ENCODE measurements around the gene METTL17. TPM values are rescaled to one million over a fixed set of nuclear protein-coding genes. Genes with fewer than 3 reads are reported as not detected.

METTL17 gene
- total and polyA plus RNA-seq, 2 of the 13 experiments (the other 11 are each of a cell fraction or from before 2014, with no cell fraction given): 122 to 199 TPM

DNA sequence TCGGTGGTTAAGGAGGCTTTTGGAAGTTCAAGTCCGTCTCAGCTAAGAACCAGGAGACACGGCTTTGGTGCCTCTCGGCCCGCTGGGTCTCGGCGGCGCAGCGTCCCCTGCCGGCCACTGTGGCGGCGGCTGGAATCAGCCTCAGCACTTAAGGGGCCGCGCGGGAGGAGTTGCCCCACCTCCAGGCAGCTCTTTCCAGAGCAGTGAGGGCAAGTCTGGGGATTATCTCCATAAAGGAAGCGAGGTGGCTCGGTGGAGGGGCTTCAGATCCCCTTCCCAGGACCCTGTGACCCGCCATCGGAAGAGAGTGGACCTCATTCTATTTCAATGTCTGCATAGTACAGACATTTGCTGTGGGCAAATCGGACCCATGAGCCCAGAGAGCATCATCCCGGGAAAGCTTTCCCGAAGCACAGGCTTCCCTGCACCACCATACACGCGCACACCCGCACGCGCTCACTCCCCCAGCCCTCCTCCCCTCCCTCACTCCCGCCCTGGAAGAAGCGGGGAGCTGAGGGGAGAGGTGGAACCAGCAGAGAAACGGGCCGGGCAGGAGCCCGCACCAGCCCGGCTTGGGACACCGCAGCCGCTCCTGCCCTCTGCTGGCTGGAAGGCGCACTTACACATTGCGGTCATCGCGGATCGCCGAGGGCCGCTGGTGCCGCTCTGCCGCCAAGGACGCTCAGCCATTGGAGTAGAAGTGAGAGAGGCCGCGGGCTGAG lies 18.6 kb upstream of the METTL17 start (continued):
- TF ChIP-seq KLF16 (CRISPR knock-in tag; IDR thresholded peaks at IDR 0.05) (peak in 1 of 2 experiments; percentile 54; a peak in 2 of 4 replicates), KDM4B (CRISPR knock-in tag; IDR thresholded peaks at IDR 0.05) (peak; percentile 87; the same call in 1 of the 2 replicates), TBL1XR1 (IDR thresholded peaks at IDR 0.05; ENCODE audit: borderline replicate concordance, low read length, partially characterized antibody) (no peak), FOXJ3 (CRISPR knock-in tag; IDR thresholded peaks at IDR 0.05; ENCODE audit: borderline replicate concordance) (0 out of 2 replicates have a peak, but pooled peaks have one; percentile 19), SNRNP70 (IDR thresholded peaks at IDR 0.05; ENCODE audit: low read depth, low read length) (no peak), ATAD3A (CRISPR knock-in tag; IDR thresholded peaks at IDR 0.05) (no peak), AKAP8 (CRISPR knock-in tag; IDR thresholded peaks at IDR 0.05) (no peak), HOXA7 (CRISPR knock-in tag; IDR thresholded peaks at IDR 0.05) (no peak), GZF1 (CRISPR knock-in tag; IDR thresholded peaks at IDR 0.05) (no peak), CBX2 (IDR thresholded peaks at IDR 0.05; ENCODE audit: low read depth, low read length) (no peak), CBX2 (CRISPR knock-in tag; IDR thresholded peaks at IDR 0.05; ENCODE audit: low read depth) (no peak), SPEN (CRISPR knock-in tag; IDR thresholded peaks at IDR 0.05; ENCODE audit: low read depth) (peak; percentile 66), ZNF546 (CRISPR knock-in tag; conservative IDR thresholded peaks at IDR 0.05) (no peak), RAD21 (CRISPR knock-in tag; IDR thresholded peaks at IDR 0.05) (peak; percentile 81), NCOA5 (CRISPR knock-in tag; IDR thresholded peaks at IDR 0.05) (no peak), CREM (IDR thresholded peaks at IDR 0.05) (no peak), CREM (CRISPR knock-in tag; IDR thresholded peaks at IDR 0.05) (no peak), REPIN1 (CRISPR knock-in tag; IDR thresholded peaks at IDR 0.05; ENCODE audit: borderline replicate concordance, low read depth) (peak; percentile 12; the same call in 1 of the 2 replicates), ZNF530 (CRISPR knock-in tag; IDR thresholded peaks at IDR 0.05; ENCODE audit: low read depth) (no peak), ZC3H4 (CRISPR knock-in tag; IDR thresholded peaks at IDR 0.05; ENCODE audit: borderline replicate concordance) (no peak), HOXA9 (CRISPR knock-in tag; IDR thresholded peaks at IDR 0.05; ENCODE audit: borderline replicate concordance) (no peak), PHB2 (IDR thresholded peaks at IDR 0.05; ENCODE audit: partially characterized antibody) (no peak)
- TF ChIP-seq, protein P1, sequence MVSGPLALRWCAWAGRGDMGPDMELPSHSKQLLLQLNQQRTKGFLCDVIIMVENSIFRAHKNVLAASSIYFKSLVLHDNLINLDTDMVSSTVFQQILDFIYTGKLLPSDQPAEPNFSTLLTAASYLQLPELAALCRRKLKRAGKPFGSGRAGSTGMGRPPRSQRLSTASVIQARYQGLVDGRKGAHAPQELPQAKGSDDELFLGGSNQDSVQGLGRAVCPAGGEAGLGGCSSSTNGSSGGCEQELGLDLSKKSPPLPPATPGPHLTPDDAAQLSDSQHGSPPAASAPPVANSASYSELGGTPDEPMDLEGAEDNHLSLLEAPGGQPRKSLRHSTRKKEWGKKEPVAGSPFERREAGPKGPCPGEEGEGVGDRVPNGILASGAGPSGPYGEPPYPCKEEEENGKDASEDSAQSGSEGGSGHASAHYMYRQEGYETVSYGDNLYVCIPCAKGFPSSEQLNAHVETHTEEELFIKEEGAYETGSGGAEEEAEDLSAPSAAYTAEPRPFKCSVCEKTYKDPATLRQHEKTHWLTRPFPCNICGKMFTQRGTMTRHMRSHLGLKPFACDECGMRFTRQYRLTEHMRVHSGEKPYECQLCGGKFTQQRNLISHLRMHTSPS (CRISPR knock-in tag; IDR thresholded peaks at IDR 0.05; ENCODE audit: low read depth): no peak
- TF ChIP-seq, protein P2, sequence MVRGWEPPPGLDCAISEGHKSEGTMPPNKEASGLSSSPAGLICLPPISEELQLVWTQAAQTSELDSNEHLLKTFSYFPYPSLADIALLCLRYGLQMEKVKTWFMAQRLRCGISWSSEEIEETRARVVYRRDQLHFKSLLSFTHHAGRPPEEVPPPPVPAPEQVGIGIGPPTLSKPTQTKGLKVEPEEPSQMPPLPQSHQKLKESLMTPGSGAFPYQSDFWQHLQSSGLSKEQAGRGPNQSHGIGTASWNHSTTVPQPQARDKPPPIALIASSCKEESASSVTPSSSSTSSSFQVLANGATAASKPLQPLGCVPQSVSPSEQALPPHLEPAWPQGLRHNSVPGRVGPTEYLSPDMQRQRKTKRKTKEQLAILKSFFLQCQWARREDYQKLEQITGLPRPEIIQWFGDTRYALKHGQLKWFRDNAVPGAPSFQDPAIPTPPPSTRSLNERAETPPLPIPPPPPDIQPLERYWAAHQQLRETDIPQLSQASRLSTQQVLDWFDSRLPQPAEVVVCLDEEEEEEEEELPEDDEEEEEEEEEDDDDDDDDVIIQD (CRISPR knock-in tag; IDR thresholded peaks at IDR 0.05; ENCODE audit: low read depth): peak; percentile 33; the same call in 1 of the 2 replicates
- TF ChIP-seq, protein P3, sequence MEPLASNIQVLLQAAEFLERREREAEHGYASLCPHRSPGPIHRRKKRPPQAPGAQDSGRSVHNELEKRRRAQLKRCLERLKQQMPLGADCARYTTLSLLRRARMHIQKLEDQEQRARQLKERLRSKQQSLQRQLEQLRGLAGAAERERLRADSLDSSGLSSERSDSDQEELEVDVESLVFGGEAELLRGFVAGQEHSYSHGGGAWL (CRISPR knock-in tag; IDR thresholded peaks at IDR 0.05): no peak
- TF ChIP-seq, protein P4, sequence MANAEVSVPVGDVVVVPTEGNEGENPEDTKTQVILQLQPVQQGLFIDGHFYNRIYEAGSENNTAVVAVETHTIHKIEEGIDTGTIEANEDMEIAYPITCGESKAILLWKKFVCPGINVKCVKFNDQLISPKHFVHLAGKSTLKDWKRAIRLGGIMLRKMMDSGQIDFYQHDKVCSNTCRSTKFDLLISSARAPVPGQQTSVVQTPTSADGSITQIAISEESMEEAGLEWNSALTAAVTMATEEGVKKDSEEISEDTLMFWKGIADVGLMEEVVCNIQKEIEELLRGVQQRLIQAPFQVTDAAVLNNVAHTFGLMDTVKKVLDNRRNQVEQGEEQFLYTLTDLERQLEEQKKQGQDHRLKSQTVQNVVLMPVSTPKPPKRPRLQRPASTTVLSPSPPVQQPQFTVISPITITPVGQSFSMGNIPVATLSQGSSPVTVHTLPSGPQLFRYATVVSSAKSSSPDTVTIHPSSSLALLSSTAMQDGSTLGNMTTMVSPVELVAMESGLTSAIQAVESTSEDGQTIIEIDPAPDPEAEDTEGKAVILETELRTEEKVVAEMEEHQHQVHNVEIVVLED (CRISPR knock-in tag; IDR thresholded peaks at IDR 0.05; ENCODE audit: borderline replicate concordance): no peak; the same call in 1 of the 2 replicates

All from HepG2 (cell line).